ENCODE data around the gene UPF2. TPM values are rescaled to one million over a fixed set of nuclear protein-coding genes. Genes with fewer than 3 reads are reported as not detected.

UPF2 gene
- polyA plus RNA-seq, 1 donor from 2014 or later, result 14.3 TPM

DNA sequence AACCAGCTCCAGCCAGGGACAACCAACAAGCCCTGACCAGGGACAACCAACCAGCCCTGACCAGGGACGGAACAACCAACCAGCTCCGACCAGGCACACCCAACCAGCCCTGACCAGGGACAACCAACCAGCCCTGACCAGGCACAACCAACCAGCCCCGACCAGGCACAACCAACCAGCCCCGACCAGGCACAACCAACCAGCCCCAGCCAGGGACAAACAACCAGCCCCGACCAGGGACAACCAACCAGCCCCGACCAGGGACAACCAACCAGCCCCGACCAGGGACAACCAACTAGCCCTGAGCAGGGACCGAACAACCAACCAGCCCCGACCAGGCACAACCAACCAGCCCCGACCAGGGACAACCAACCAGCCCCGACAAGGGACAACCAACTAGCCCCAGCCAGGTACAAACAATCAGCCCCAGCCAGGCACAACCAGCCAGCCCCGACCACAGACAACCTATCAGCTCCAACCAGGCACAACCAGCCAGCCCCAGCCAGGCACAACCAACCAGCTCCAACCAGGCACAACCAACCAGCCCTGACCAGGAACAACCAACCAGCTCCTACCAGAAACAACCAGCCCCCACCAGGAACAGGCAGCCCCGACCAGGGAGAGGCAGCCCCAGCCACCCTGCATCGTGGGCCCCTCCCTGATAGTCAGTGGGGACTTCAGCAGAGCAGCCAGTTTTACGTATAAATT, 163.1 kb downstream of the UPF2 start:
- TF ChIP-seq POLR2AphosphoS5 (IDR thresholded peaks at IDR 0.05) (no peak), EZH2 (IDR thresholded peaks at IDR 0.05; ENCODE audit: borderline replicate concordance, insufficient read depth, low read length, poor library complexity, severe bottlenecking) (no peak), EP300 (conservative IDR thresholded peaks at IDR 0.05; ENCODE audit: poor library complexity, severe bottlenecking) (no peak), TAF1 (IDR thresholded peaks at IDR 0.05; ENCODE audit: low read depth) (no peak), RAD21 (conservative IDR thresholded peaks at IDR 0.05) (no peak), SMC3 (conservative IDR thresholded peaks at IDR 0.05; ENCODE audit: poor library complexity) (no peak), MXI1 (conservative IDR thresholded peaks at IDR 0.05; ENCODE audit: poor library complexity, severe bottlenecking) (no peak)
- TF ChIP-seq, protein P1, sequence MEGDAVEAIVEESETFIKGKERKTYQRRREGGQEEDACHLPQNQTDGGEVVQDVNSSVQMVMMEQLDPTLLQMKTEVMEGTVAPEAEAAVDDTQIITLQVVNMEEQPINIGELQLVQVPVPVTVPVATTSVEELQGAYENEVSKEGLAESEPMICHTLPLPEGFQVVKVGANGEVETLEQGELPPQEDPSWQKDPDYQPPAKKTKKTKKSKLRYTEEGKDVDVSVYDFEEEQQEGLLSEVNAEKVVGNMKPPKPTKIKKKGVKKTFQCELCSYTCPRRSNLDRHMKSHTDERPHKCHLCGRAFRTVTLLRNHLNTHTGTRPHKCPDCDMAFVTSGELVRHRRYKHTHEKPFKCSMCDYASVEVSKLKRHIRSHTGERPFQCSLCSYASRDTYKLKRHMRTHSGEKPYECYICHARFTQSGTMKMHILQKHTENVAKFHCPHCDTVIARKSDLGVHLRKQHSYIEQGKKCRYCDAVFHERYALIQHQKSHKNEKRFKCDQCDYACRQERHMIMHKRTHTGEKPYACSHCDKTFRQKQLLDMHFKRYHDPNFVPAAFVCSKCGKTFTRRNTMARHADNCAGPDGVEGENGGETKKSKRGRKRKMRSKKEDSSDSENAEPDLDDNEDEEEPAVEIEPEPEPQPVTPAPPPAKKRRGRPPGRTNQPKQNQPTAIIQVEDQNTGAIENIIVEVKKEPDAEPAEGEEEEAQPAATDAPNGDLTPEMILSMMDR (IDR thresholded peaks at IDR 0.05; ENCODE audit: poor library complexity, severe bottlenecking), result no peak
- TF ChIP-seq, protein P2, sequence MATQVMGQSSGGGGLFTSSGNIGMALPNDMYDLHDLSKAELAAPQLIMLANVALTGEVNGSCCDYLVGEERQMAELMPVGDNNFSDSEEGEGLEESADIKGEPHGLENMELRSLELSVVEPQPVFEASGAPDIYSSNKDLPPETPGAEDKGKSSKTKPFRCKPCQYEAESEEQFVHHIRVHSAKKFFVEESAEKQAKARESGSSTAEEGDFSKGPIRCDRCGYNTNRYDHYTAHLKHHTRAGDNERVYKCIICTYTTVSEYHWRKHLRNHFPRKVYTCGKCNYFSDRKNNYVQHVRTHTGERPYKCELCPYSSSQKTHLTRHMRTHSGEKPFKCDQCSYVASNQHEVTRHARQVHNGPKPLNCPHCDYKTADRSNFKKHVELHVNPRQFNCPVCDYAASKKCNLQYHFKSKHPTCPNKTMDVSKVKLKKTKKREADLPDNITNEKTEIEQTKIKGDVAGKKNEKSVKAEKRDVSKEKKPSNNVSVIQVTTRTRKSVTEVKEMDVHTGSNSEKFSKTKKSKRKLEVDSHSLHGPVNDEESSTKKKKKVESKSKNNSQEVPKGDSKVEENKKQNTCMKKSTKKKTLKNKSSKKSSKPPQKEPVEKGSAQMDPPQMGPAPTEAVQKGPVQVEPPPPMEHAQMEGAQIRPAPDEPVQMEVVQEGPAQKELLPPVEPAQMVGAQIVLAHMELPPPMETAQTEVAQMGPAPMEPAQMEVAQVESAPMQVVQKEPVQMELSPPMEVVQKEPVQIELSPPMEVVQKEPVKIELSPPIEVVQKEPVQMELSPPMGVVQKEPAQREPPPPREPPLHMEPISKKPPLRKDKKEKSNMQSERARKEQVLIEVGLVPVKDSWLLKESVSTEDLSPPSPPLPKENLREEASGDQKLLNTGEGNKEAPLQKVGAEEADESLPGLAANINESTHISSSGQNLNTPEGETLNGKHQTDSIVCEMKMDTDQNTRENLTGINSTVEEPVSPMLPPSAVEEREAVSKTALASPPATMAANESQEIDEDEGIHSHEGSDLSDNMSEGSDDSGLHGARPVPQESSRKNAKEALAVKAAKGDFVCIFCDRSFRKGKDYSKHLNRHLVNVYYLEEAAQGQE (IDR thresholded peaks at IDR 0.05; ENCODE audit: borderline replicate concordance), result no peak
- Histone ChIP-seq H3K4me2 (ENCODE audit: low read length) (no peak overlapping the region), H3K27ac (ENCODE audit: low read length) (no peak overlapping the region), H4K20me1 (ENCODE audit: insufficient read depth) (no peaks in the 10 kb centered on the region), H3K4me3 (ENCODE audit: low read length) (no peak overlapping the region), H3K36me3 (ENCODE audit: insufficient read depth, low read length) (no peaks in the 10 kb centered on the region), H3K27me3 (ENCODE audit: insufficient read depth, low read depth, low read length) (no peaks in the 10 kb centered on the region), H3K9ac (ENCODE audit: low read length) (no peak overlapping the region), H3K9me3 (ENCODE audit: low read length) (no peaks in the 10 kb centered on the region), H3K9me2 (ENCODE audit: insufficient read depth, low read length) (no peaks in the 10 kb centered on the region), H3F3A (ENCODE audit: insufficient read depth, low read length, poor library complexity, severe bottlenecking) (no peaks in the 10 kb centered on the region), H2AFZ (ENCODE audit: low read depth, low read length) (no peak overlapping the region), H3K79me2 (replicated peaks; ENCODE audit: insufficient read depth, low read length) (no peaks in the 10 kb centered on the region)

DNA sequence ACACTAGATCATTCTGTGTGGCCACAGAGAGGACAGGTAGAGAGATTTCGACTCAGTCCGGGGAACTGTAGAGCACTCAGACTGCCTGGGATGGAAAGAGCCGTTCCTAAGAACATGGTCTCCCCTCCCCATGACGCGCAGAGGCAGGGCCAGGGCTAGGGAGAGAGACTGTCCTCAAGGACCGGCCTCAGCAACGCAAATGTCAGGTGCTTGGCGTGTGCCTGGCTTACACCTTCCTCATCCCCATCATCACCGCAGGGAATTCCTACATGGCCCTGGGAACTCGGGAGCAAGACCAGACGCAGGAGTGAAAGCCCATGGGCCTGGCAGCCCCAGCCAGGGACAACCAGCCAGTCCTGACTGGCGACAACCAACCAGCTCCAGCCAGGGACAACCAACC, 163.8 kb downstream of the UPF2 start:
- no peaks in the 10 kb centered on the region for H4K20me1 ChIP-seq (ENCODE audit: insufficient read depth)
- no peaks in the 10 kb centered on the region for H3K9me3 ChIP-seq (ENCODE audit: low read length)

More for the DNA sequence above, 163.8 kb downstream of the UPF2 start:
- no peaks in the 10 kb centered on the region for H3K9me2 ChIP-seq (ENCODE audit: insufficient read depth, low read length)
- H3K36me3 ChIP-seq (ENCODE audit: insufficient read depth, low read length), result no peaks in the 10 kb centered on the region
- H2AFZ ChIP-seq (ENCODE audit: low read depth, low read length), result no peak overlapping the region
- H3K27me3 ChIP-seq (ENCODE audit: insufficient read depth, low read depth, low read length), result no peaks in the 10 kb centered on the region
- TF ChIP-seq, protein P1 (IDR thresholded peaks at IDR 0.05; ENCODE audit: poor library complexity, severe bottlenecking), result no peak
- no peak for TF ChIP-seq RAD21 (conservative IDR thresholded peaks at IDR 0.05)
- no peak for TF ChIP-seq MXI1 (conservative IDR thresholded peaks at IDR 0.05; ENCODE audit: poor library complexity, severe bottlenecking)
- TF ChIP-seq EP300 (conservative IDR thresholded peaks at IDR 0.05; ENCODE audit: poor library complexity, severe bottlenecking), result no peak
- no peak for TF ChIP-seq EZH2 (IDR thresholded peaks at IDR 0.05; ENCODE audit: borderline replicate concordance, insufficient read depth, low read length, poor library complexity, severe bottlenecking)
- TF ChIP-seq TAF1 (IDR thresholded peaks at IDR 0.05; ENCODE audit: low read depth), result no peak
- no peak for TF ChIP-seq POLR2AphosphoS5 (IDR thresholded peaks at IDR 0.05)
- TF ChIP-seq, protein P2 (IDR thresholded peaks at IDR 0.05; ENCODE audit: borderline replicate concordance), result no peak
- H3F3A ChIP-seq (ENCODE audit: insufficient read depth, low read length, poor library complexity, severe bottlenecking), result no peaks in the 10 kb centered on the region
- no peak overlapping the region for H3K9ac ChIP-seq (ENCODE audit: low read length)
- no peak overlapping the region for H3K27ac ChIP-seq (ENCODE audit: low read length)
- H3K4me3 ChIP-seq (ENCODE audit: low read length), result no peak overlapping the region
- no peaks in the 10 kb centered on the region for H3K79me2 ChIP-seq (replicated peaks; ENCODE audit: insufficient read depth, low read length)
- H3K4me2 ChIP-seq (ENCODE audit: low read length), result no peak overlapping the region
